Cardiac muscle cell (in vitro differentiated cells and primary cell): Measurements from ENCODE around the gene ST3GAL3. TPM values are rescaled to one million over a fixed set of nuclear protein-coding genes. Genes with fewer than 3 reads are reported as not detected.

Source experiments
- DNase-seq, 2 donors: peaks; one replicate each; pipeline versions ENCODE4 v3.0.0 to v3.0.0-alpha.2; 2010 to 2017; ENCODE audit warnings: low read depth in 1 of 2, low spot score in 1 of 2
- H3K27ac ChIP-seq: fragments of 200-600 bp; sonication (generic); 2 replicates; pipeline ENCODE4 v1.5.1; 2016
- H3K27me3 ChIP-seq: fragments of 200-600 bp; sonication (generic); 2 replicates; pipeline ENCODE4 v1.6.0; 2016; ENCODE audit warnings: control low read depth
- H3K36me3 ChIP-seq: fragments of 200-600 bp; sonication (generic); 2 replicates; pipeline ENCODE4 v1.5.1; 2016; ENCODE audit warnings: control low read depth
- H3K4me1 ChIP-seq: fragments of 200-600 bp; sonication (generic); 2 replicates; pipeline ENCODE4 v1.8.1; 2017; ENCODE audit warnings: low read depth, mild to moderate bottlenecking, mixed run types
- H3K4me3 ChIP-seq: fragments of 200-600 bp; sonication (generic); 2 replicates; pipeline ENCODE4 v1.5.1; 2016; ENCODE audit warnings: mild to moderate bottlenecking
- H3K9me3 ChIP-seq: fragments of 200-600 bp; sonication (generic); 2 replicates; pipeline ENCODE4 v1.5.1; 2017; ENCODE audit warnings: low read depth, mild to moderate bottlenecking, control low read depth
- CTCF ChIP-seq: IDR thresholded peaks from 2 replicates; pipeline ENCODE4 v1.5.1; 2012; ENCODE audit warnings: low read depth, mild to moderate bottlenecking, low read length
- polyA plus RNA-seq: library from polyadenylated mRNA; unstranded; fragments of >200 nt; fragmentation: Nextera tagmentation; extraction: Ambion mirVana; gene quantifications from 2 replicates; pipeline ENCODE4 v1.2.1, GENCODE V29; 2016
- total RNA-seq: library from RNA; depleted of rRNA; stranded (reverse); fragments of >200 nt; gene quantifications from 2 replicates; pipeline ENCODE4 v1.2.3, GENCODE V29; 2016

The ST3GAL3 gene
- total and polyA plus RNA-seq, 2 experiments from 2014 or later: 34.7 to 35.7 TPM

GRCh38 chr1:43800771-43801170, 93.4 kb downstream of the ST3GAL3 start:
- Histone ChIP-seq H3K9me3 (no peaks in the 10 kb centered on the region), H3K27ac (no peak overlapping the region), H3K4me3 (no peak overlapping the region), H3K4me1 (peaks cover 27% of the 10 kb centered on the region), H3K27me3 (no peaks in the 10 kb centered on the region), H3K36me3 (no peaks in the 10 kb centered on the region)
- TF ChIP-seq CTCF: no peak
- DNase-seq: no peak

GRCh38 chr1:43801203-43801602, 93.9 kb downstream of the ST3GAL3 start:
- no peak for DNase-seq
- Histone ChIP-seq H3K4me1 (peaks cover 23% of the 10 kb centered on the region), H3K27me3 (no peaks in the 10 kb centered on the region), H3K27ac (no peak overlapping the region), H3K9me3 (no peaks in the 10 kb centered on the region), H3K36me3 (no peaks in the 10 kb centered on the region), H3K4me3 (no peak overlapping the region)
- no peak for TF ChIP-seq CTCF

GRCh38 chr1:43802356-43802980, 95.1 kb downstream of the ST3GAL3 start:
- H3K36me3 ChIP-seq: no peaks in the 10 kb centered on the region
- H3K4me1 ChIP-seq: peaks cover 17% of the 10 kb centered on the region
- H3K27ac ChIP-seq: no peak overlapping the region
- H3K9me3 ChIP-seq: no peaks in the 10 kb centered on the region
- no peaks in the 10 kb centered on the region for H3K27me3 ChIP-seq
- no peak overlapping the region for H3K4me3 ChIP-seq
- TF ChIP-seq CTCF: no peak
- no peak for DNase-seq

GRCh38 chr1:43803105-43803504, 95.8 kb downstream of the ST3GAL3 start:
- no peaks in the 10 kb centered on the region for H3K9me3 ChIP-seq
- no peak for TF ChIP-seq CTCF

GRCh38 chr1:43803646-43804045, 96.3 kb downstream of the ST3GAL3 start:
- Histone ChIP-seq H3K9me3 (no peaks in the 10 kb centered on the region), H3K4me1 (peaks cover 17% of the 10 kb centered on the region), H3K4me3 (no peak overlapping the region), H3K27ac (peak overlapping the region; percentile 22), H3K27me3 (no peaks in the 10 kb centered on the region), H3K36me3 (no peaks in the 10 kb centered on the region)
- no peak for DNase-seq
- TF ChIP-seq CTCF: no peak

More at GRCh38 chr1:43803105-43803504, 95.8 kb downstream of the ST3GAL3 start:
- no peak for DNase-seq
- H3K4me3 ChIP-seq: no peak overlapping the region
- no peaks in the 10 kb centered on the region for H3K27me3 ChIP-seq
- no peak overlapping the region for H3K27ac ChIP-seq
- peaks cover 17% of the 10 kb centered on the region for H3K4me1 ChIP-seq
- no peaks in the 10 kb centered on the region for H3K36me3 ChIP-seq
